HEK293 (cell line): ENCODE measurements around the gene MAN1B1.

Source experiments
- BCL11B ChIP-seq: fragments of 450-650 bp; formaldehyde crosslinking; IDR thresholded peaks from 2 replicates; pipeline ENCODE4 v1.5.1; 2016; ENCODE audit warnings: low read depth, missing biosample characterization, missing genetic modification characterization
- GLI2 ChIP-seq: fragments of 450-650 bp; formaldehyde crosslinking; IDR thresholded peaks from 2 replicates; pipeline ENCODE4; 2017; ENCODE audit warnings: missing biosample characterization, missing genetic modification characterization, low read depth, borderline replicate concordance
- KLF10 ChIP-seq: fragments of 450-650 bp; IDR thresholded peaks from 2 replicates; pipeline ENCODE4 v1.5.1; 2018; ENCODE audit warnings: missing biosample characterization, mild to moderate bottlenecking, missing genetic modification characterization
- KLF16 ChIP-seq: fragments of 450-650 bp; formaldehyde crosslinking; IDR thresholded peaks from 2 replicates; pipeline ENCODE4 v1.5.1; 2017; ENCODE audit warnings: missing biosample characterization, missing genetic modification characterization
- KLF8 ChIP-seq: fragments of 450-650 bp; formaldehyde crosslinking; IDR thresholded peaks from 2 replicates; pipeline ENCODE4 v1.5.1; 2016; ENCODE audit warnings: missing biosample characterization, missing genetic modification characterization
- MYNN ChIP-seq: fragments of 450-650 bp; formaldehyde crosslinking; IDR thresholded peaks from 2 replicates; pipeline ENCODE4 v1.5.1; 2016; ENCODE audit warnings: missing biosample characterization, missing genetic modification characterization, borderline replicate concordance
- SP2 ChIP-seq: fragments of 450-650 bp; formaldehyde crosslinking; IDR thresholded peaks from 2 replicates; pipeline ENCODE4 v1.5.1; 2016; ENCODE audit warnings: missing biosample characterization, missing genetic modification characterization
- ZBTB20 ChIP-seq: fragments of 450-650 bp; formaldehyde crosslinking; IDR thresholded peaks from 2 replicates; pipeline ENCODE4 v1.5.1; 2016; ENCODE audit warnings: missing biosample characterization, missing genetic modification characterization
- ZBTB48 ChIP-seq: fragments of 450-650 bp; formaldehyde crosslinking; IDR thresholded peaks from 2 replicates; pipeline ENCODE4 v1.5.1; 2016; ENCODE audit warnings: missing biosample characterization, missing genetic modification characterization
- ZBTB8A ChIP-seq: fragments of 450-650 bp; formaldehyde crosslinking; IDR thresholded peaks from 2 replicates; pipeline ENCODE4 v1.5.1; 2016; ENCODE audit warnings: missing biosample characterization, missing genetic modification characterization
- ZNF146 ChIP-seq: fragments of 450-650 bp; formaldehyde crosslinking; IDR thresholded peaks from 2 replicates; pipeline ENCODE4 v1.5.1; 2016; ENCODE audit warnings: missing biosample characterization, missing genetic modification characterization
- ZNF19 ChIP-seq: fragments of 450-650 bp; formaldehyde crosslinking; IDR thresholded peaks from 2 replicates; pipeline ENCODE4; 2016; ENCODE audit warnings: missing biosample characterization, missing genetic modification characterization, low read depth
- ZNF223 ChIP-seq: fragments of 450-650 bp; formaldehyde crosslinking; IDR thresholded peaks from 2 replicates; pipeline ENCODE4 v1.5.1; 2016; ENCODE audit warnings: missing biosample characterization, missing genetic modification characterization
- ZNF48 ChIP-seq: fragments of 450-650 bp; formaldehyde crosslinking; IDR thresholded peaks from 2 replicates; pipeline ENCODE4 v1.5.1; 2016; ENCODE audit warnings: missing biosample characterization, missing genetic modification characterization
- ZNF501 ChIP-seq: fragments of 450-650 bp; formaldehyde crosslinking; IDR thresholded peaks from 2 replicates; pipeline ENCODE4 v1.5.1; 2016; ENCODE audit warnings: missing biosample characterization, missing genetic modification characterization
- ZNF529 ChIP-seq: fragments of 450-650 bp; formaldehyde crosslinking; IDR thresholded peaks from 2 replicates; pipeline ENCODE4 v1.5.1; 2017; ENCODE audit warnings: missing genetic modification characterization, missing biosample characterization; ENCODE audit not compliant: insufficient replicate concordance
- ZNF530 ChIP-seq: fragments of 450-650 bp; formaldehyde crosslinking; IDR thresholded peaks from 2 replicates; pipeline ENCODE4 v1.5.1; 2016; ENCODE audit warnings: low read depth, missing biosample characterization, missing genetic modification characterization
- ZNF571 ChIP-seq: fragments of 450-650 bp; formaldehyde crosslinking; IDR thresholded peaks from 2 replicates; pipeline ENCODE4 v1.5.0; 2017; ENCODE audit warnings: missing biosample characterization, missing genetic modification characterization
- ZNF600 ChIP-seq: fragments of 450-650 bp; formaldehyde crosslinking; IDR thresholded peaks from 2 replicates; pipeline ENCODE4 v1.5.1; 2016; ENCODE audit warnings: missing biosample characterization, missing genetic modification characterization
- ZNF76 ChIP-seq: fragments of 450-650 bp; formaldehyde crosslinking; IDR thresholded peaks from 2 replicates; pipeline ENCODE4; 2016; ENCODE audit warnings: low read depth, missing biosample characterization, missing genetic modification characterization, borderline replicate concordance
- ZNF777 ChIP-seq: fragments of 450-650 bp; formaldehyde crosslinking; IDR thresholded peaks from 2 replicates; pipeline ENCODE4 v1.5.1; 2017; ENCODE audit warnings: missing biosample characterization, missing genetic modification characterization, borderline replicate concordance
- ZSCAN30 ChIP-seq: fragments of 450-650 bp; IDR thresholded peaks from 2 replicates; pipeline ENCODE4 v1.5.1; 2018; ENCODE audit warnings: missing biosample characterization, mild to moderate bottlenecking, missing genetic modification characterization, moderate library complexity
- TF ChIP-seq, protein P1 (sequence below): fragments of 450-650 bp; formaldehyde crosslinking; IDR thresholded peaks from 2 replicates; pipeline ENCODE4 v1.5.1; 2016; ENCODE audit warnings: missing biosample characterization, missing genetic modification characterization
- TF ChIP-seq, protein P2 (sequence below): fragments of 450-650 bp; formaldehyde crosslinking; IDR thresholded peaks from 2 replicates; pipeline ENCODE4 v1.5.1; 2016; ENCODE audit warnings: missing biosample characterization, missing genetic modification characterization
- TF ChIP-seq, protein P3 (sequence below): fragments of 450-650 bp; formaldehyde crosslinking; IDR thresholded peaks from 2 replicates; pipeline ENCODE4 v1.5.1; 2016; ENCODE audit warnings: missing biosample characterization, missing genetic modification characterization
- TF ChIP-seq, protein P4 (sequence below): fragments of 450-650 bp; formaldehyde crosslinking; IDR thresholded peaks from 2 replicates; pipeline ENCODE4 v1.5.1; 2016; ENCODE audit warnings: missing biosample characterization, missing genetic modification characterization, low read depth
- TF ChIP-seq, protein P5 (sequence below): fragments of 450-650 bp; IDR thresholded peaks from 2 replicates; pipeline ENCODE4 v1.5.1; 2018; ENCODE audit warnings: missing biosample characterization, missing genetic modification characterization

Gene MAN1B1

DNA sequence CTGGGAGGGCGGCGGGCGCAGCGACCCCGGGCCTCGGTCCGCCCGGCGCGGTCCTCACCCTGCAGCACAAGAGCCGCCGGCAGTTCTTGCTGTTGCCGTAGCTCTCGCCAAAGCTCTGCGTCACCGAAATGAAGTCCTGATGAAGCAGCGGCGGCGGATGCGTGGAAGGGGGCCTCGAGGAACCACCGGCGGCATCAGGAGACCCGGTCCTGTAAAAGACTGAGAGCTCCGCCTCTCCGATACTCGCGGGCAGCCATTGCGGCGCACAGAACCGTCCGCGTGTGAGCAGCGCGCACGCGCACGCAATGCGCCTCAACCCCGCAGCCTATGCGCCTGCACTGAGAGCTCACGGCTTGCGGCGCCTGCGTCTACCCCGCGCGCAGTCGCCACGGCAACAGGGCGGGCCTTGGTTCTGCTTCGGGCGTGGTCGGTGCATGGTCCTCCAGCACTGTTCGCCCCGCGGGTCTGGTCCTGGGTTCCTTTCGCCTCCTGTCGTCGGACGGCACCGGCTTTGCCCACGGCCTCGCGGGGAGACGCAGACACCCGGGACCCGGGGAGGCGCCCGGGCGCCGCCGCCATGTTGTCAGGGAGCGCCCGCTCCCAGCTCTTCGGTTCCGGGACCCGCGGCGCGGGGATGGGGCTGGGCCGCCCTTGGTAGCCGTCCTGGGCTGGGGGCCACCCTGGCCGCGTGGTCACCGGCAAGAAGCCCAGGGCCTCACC lies 42.8 kb downstream of the MAN1B1 start (continued):
- TF ChIP-seq, protein P1, sequence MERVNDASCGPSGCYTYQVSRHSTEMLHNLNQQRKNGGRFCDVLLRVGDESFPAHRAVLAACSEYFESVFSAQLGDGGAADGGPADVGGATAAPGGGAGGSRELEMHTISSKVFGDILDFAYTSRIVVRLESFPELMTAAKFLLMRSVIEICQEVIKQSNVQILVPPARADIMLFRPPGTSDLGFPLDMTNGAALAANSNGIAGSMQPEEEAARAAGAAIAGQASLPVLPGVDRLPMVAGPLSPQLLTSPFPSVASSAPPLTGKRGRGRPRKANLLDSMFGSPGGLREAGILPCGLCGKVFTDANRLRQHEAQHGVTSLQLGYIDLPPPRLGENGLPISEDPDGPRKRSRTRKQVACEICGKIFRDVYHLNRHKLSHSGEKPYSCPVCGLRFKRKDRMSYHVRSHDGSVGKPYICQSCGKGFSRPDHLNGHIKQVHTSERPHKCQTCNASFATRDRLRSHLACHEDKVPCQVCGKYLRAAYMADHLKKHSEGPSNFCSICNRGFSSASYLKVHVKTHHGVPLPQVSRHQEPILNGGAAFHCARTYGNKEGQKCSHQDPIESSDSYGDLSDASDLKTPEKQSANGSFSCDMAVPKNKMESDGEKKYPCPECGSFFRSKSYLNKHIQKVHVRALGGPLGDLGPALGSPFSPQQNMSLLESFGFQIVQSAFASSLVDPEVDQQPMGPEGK (tag by site-specific recombination): peak; percentile 24; the same call in 1 of the 2 replicates
- TF ChIP-seq ZNF19 (tag by site-specific recombination): no peak
- TF ChIP-seq, protein P2, sequence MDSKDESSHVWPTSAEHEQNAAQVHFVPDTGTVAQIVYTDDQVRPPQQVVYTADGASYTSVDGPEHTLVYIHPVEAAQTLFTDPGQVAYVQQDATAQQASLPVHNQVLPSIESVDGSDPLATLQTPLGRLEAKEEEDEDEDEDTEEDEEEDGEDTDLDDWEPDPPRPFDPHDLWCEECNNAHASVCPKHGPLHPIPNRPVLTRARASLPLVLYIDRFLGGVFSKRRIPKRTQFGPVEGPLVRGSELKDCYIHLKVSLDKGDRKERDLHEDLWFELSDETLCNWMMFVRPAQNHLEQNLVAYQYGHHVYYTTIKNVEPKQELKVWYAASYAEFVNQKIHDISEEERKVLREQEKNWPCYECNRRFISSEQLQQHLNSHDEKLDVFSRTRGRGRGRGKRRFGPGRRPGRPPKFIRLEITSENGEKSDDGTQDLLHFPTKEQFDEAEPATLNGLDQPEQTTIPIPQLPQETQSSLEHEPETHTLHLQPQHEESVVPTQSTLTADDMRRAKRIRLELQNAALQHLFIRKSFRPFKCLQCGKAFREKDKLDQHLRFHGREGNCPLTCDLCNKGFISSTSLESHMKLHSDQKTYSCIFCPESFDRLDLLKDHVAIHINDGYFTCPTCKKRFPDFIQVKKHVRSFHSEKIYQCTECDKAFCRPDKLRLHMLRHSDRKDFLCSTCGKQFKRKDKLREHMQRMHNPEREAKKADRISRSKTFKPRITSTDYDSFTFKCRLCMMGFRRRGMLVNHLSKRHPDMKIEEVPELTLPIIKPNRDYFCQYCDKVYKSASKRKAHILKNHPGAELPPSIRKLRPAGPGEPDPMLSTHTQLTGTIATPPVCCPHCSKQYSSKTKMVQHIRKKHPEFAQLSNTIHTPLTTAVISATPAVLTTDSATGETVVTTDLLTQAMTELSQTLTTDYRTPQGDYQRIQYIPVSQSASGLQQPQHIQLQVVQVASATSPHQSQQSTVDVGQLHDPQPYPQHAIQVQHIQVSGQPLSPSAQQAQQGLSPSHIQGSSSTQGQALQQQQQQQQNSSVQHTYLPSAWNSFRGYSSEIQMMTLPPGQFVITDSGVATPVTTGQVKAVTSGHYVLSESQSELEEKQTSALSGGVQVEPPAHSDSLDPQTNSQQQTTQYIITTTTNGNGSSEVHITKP: no peak
- TF ChIP-seq ZNF48: no peak
- TF ChIP-seq KLF10 (tag by site-specific recombination): peak; percentile 41; the same call in 1 of the 2 replicates
- no peak for TF ChIP-seq ZNF571 (tag by site-specific recombination)
- TF ChIP-seq SP2 (tag by site-specific recombination): peak; percentile 70
- TF ChIP-seq MYNN: no peak
- TF ChIP-seq ZBTB8A (tag by site-specific recombination): peak; percentile 64
- peak; percentile 41 for TF ChIP-seq KLF16 (tag by site-specific recombination)
- TF ChIP-seq ZBTB48 (tag by site-specific recombination): no peak
- TF ChIP-seq ZNF223 (tag by site-specific recombination): no peak
- peak; percentile 88 for TF ChIP-seq KLF8 (tag by site-specific recombination)
- TF ChIP-seq ZNF501 (tag by site-specific recombination): peak; percentile 75
- TF ChIP-seq, protein P3, sequence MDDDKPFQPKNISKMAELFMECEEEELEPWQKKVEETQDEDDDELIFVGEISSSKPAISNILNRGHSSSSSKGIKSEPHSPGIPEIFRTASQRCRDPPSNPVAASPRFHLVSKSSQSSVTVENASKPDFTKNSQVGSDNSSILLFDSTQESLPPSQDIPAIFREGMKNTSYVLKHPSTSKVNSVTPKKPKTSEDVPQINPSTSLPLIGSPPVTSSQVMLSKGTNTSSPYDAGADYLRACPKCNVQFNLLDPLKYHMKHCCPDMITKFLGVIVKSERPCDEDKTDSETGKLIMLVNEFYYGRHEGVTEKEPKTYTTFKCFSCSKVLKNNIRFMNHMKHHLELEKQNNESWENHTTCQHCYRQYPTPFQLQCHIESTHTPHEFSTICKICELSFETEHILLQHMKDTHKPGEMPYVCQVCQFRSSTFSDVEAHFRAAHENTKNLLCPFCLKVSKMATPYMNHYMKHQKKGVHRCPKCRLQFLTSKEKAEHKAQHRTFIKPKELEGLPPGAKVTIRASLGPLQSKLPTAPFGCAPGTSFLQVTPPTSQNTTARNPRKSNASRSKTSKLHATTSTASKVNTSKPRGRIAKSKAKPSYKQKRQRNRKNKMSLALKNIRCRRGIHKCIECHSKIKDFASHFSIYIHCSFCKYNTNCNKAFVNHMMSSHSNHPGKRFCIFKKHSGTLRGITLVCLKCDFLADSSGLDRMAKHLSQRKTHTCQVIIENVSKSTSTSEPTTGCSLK (tag by site-specific recombination): no peak
- TF ChIP-seq ZNF777 (tag by site-specific recombination): no peak
- no peak; the same call in 1 of the 2 replicates for TF ChIP-seq ZNF76 (tag by site-specific recombination)
- TF ChIP-seq, protein P4, sequence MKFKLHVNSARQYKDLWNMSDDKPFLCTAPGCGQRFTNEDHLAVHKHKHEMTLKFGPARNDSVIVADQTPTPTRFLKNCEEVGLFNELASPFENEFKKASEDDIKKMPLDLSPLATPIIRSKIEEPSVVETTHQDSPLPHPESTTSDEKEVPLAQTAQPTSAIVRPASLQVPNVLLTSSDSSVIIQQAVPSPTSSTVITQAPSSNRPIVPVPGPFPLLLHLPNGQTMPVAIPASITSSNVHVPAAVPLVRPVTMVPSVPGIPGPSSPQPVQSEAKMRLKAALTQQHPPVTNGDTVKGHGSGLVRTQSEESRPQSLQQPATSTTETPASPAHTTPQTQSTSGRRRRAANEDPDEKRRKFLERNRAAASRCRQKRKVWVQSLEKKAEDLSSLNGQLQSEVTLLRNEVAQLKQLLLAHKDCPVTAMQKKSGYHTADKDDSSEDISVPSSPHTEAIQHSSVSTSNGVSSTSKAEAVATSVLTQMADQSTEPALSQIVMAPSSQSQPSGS (tag by site-specific recombination): no peak
- no peak for TF ChIP-seq ZNF600 (tag by site-specific recombination)
- no peak; the same call in 1 of the 2 replicates for TF ChIP-seq GLI2
- no peak for TF ChIP-seq ZNF530
- no peak for TF ChIP-seq ZNF529
- TF ChIP-seq BCL11B (tag by site-specific recombination): no peak
- TF ChIP-seq ZBTB20 (tag by site-specific recombination): peak; percentile 91
- peak; percentile 40; the same call in 1 of the 2 replicates for TF ChIP-seq ZSCAN30 (tag by site-specific recombination)
- TF ChIP-seq ZNF146 (tag by site-specific recombination): no peak
- TF ChIP-seq, protein P5, sequence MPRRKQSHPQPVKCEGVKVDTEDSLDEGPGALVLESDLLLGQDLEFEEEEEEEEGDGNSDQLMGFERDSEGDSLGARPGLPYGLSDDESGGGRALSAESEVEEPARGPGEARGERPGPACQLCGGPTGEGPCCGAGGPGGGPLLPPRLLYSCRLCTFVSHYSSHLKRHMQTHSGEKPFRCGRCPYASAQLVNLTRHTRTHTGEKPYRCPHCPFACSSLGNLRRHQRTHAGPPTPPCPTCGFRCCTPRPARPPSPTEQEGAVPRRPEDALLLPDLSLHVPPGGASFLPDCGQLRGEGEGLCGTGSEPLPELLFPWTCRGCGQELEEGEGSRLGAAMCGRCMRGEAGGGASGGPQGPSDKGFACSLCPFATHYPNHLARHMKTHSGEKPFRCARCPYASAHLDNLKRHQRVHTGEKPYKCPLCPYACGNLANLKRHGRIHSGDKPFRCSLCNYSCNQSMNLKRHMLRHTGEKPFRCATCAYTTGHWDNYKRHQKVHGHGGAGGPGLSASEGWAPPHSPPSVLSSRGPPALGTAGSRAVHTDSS: no peak
